Endometrial microvascular endothelial cells (primary cell): Measurements from ENCODE around the gene LAMTOR3. TPM values are rescaled to one million over a fixed set of nuclear protein-coding genes. Genes with fewer than 3 reads are reported as not detected.
"Not testable (repeated sequence)": the region's sequence is repeated elsewhere in the genome, so short reads cannot be mapped to it uniquely, and the experiment has no call there.

Experiments
- in situ Hi-C: cut with HindIII; loops from 2 replicates; pipeline ENCODE4 v1.10.0; 2017; ENCODE audit warnings: low sequenced_read_pairs, low pct_unique_long_range_greater_than_20kb; ENCODE audit errors: inconsistent ontology term
- total RNA-seq: library from RNA; depleted of rRNA; stranded (reverse); fragments of >200 nt; gene quantifications from one replicate; pipeline ENCODE4 v1.2.3, GENCODE V29; 2015; ENCODE audit errors: inconsistent ontology term

Gene LAMTOR3
- total RNA-seq, 1 donor from 2014 or later = 47.8 TPM

- in situ Hi-C loops = no loop called here
Observed at GRCh38 chr4:99838927-99839326, 55.3 kb downstream of the LAMTOR3 start.

GRCh38 chr4:99835942-99836341 lies 58.3 kb downstream of the LAMTOR3 start:
- in situ Hi-C loops = no loop called here

GRCh38 chr4:99834569-99834968 lies 59.7 kb downstream of the LAMTOR3 start:
- in situ Hi-C loops = no loop called here

GRCh38 chr4:99833756-99834155 lies 60.5 kb downstream of the LAMTOR3 start:
- in situ Hi-C loops = no loop called here

- in situ Hi-C loops = no loop called here
Observed at GRCh38 chr4:99832758-99833157, 61.5 kb downstream of the LAMTOR3 start.

- in situ Hi-C loops = no loop called here
Observed at GRCh38 chr4:99832321-99832720, 61.9 kb downstream of the LAMTOR3 start.

- in situ Hi-C loops = not testable (repeated sequence)
Observed at GRCh38 chr4:99830051-99830450, 64.2 kb downstream of the LAMTOR3 start.

- in situ Hi-C loops = no loop called here
Observed at GRCh38 chr4:99828477-99828876, 65.8 kb downstream of the LAMTOR3 start.

Other genes with a start within 250 kb of the LAMTOR3 start
- not detected for gene C4orf54, start 236.6 kb downstream of the LAMTOR3 start, total RNA-seq
- gene DAPP1, start 77.6 kb downstream of the LAMTOR3 start, total RNA-seq = not detected
- 19.7 TPM for gene DNAJB14, start 52.2 kb upstream of the LAMTOR3 start, total RNA-seq
- gene H2AZ1, start 55.8 kb upstream of the LAMTOR3 start, total RNA-seq = 1,043 TPM